Measurements from ENCODE around the gene RGS6. TPM values are rescaled to one million over a fixed set of nuclear protein-coding genes. Genes with fewer than 3 reads are reported as not detected.

RGS6 gene
- polyA plus RNA-seq, 2 donors: 0.11 to 0.29 TPM

DNA sequence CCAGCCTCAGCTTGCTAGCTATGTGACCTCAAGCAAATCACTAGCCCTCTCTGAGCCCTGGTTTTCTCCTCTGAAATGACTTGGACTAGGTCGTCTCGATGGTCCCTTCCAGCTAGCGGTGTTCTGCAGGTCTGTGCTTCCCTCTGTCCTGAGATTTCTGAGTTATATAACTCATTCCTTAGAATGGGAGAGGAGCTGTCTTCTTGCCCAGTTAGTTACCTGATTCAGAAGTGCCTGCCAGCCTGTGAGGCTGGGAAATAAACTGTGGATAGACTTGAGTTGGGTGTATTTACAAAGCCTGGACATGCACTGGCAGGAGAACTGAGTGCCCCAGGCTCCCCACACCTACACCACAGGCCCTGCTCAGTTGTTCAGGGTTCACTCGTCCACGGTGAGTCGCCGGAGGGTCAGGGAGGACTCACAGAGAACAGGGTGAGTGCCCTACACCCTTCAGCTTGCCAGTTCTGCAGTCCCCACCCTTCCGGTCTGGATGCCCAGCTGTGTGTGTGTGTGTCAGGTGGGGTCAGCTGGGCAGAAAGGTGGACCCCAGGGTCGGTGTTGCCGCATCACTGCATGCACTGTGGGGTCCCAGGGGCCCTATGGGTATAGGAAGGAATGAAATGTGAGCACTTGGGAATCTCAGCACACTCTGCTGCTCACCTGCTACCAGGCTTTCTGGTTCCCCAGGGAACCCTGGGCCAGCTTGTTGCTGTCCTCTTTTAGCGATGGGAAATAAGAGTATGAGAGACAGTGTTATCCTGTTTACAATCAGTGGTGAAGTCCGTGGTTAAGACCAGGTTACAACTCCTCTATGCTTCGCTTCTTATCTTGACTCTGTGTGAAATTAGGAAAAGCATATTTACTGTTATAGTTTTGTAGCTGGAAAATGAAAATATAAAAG lies 613.4 kb downstream of the RGS6 start:
- Histone ChIP-seq H3K4me3 (ENCODE audit: low read depth in 1 of 2, low read length in 2 of 2) (no peak overlapping the region), H3K4me1 (ENCODE audit: control insufficient read depth in 2 of 2, insufficient read depth in 2 of 2, low read length in 1 of 2) (peaks cover 3 to 9% of the 10 kb centered on the region in 2 donors), H3K27ac (ENCODE audit: low read depth in 2 of 2, low read length in 1 of 2) (no peak overlapping the region), H3K36me3 (ENCODE audit: control insufficient read depth in 2 of 2, insufficient read depth in 2 of 2, low read length in 1 of 2) (no peaks in the 10 kb centered on the region), H3K27me3 (ENCODE audit: control insufficient read depth in 1 of 2, insufficient read depth in 2 of 2, low read length in 2 of 2) (no peaks in the 10 kb centered on the region), H3K9me3 (ENCODE audit: control insufficient read depth in 2 of 2, insufficient read depth in 1 of 2, low read depth in 1 of 2, low read length in 1 of 2) (peaks cover 0 to 2% of the 10 kb centered on the region in 2 donors)
- WGBS, 2 donors: 52 to 54% methylated on average over 13 of the region's 13 CpGs

DNA sequence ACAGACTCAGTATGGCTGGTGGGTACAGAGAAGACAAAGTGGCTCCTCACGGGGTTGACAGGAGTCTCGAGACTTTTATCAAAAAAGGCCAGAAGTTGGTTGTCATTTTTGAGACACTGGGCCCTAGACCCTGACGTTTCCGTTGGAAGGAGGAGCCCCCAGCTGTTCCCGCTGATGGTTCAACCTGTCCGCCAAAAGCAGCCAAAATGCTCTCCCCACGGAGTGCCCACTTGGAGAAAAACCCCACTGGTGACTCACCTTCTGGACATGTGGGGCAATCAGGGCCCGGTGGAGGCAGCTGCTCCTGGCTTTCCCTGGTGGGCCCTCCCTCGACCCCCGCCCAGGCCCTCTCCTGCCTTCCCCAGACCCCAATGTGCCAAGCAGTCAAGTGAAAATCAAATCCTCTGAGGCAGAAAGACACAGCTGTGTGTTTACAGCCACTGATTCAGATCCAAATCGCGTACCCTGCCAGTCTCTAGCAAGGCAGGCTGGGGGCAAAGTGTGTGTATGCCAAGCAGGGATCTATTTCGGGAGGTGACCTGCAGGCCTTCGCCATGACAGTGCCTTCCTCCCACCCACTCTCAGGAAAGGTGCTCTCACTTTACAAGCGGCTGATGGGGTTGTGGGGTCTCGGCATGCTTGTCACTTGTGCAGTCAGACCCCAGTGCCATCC lies 614.3 kb downstream of the RGS6 start:
- Histone ChIP-seq H3K9me3 (ENCODE audit: control insufficient read depth in 2 of 2, insufficient read depth in 1 of 2, low read depth in 1 of 2, low read length in 1 of 2) (peaks cover 0 to under 1% of the 10 kb centered on the region in 2 donors), H3K27ac (ENCODE audit: low read depth in 2 of 2, low read length in 1 of 2) (no peak overlapping the region), H3K36me3 (ENCODE audit: control insufficient read depth in 2 of 2, insufficient read depth in 2 of 2, low read length in 1 of 2) (no peaks in the 10 kb centered on the region), H3K27me3 (ENCODE audit: control insufficient read depth in 1 of 2, insufficient read depth in 2 of 2, low read length in 2 of 2) (no peaks in the 10 kb centered on the region), H3K4me1 (ENCODE audit: control insufficient read depth in 2 of 2, insufficient read depth in 2 of 2, low read length in 1 of 2) (peaks cover 3 to 9% of the 10 kb centered on the region in 2 donors), H3K4me3 (ENCODE audit: low read depth in 1 of 2, low read length in 2 of 2) (no peak overlapping the region)
- WGBS, 2 donors: 81% methylated on average over 16 of the region's 16 CpGs

DNA sequence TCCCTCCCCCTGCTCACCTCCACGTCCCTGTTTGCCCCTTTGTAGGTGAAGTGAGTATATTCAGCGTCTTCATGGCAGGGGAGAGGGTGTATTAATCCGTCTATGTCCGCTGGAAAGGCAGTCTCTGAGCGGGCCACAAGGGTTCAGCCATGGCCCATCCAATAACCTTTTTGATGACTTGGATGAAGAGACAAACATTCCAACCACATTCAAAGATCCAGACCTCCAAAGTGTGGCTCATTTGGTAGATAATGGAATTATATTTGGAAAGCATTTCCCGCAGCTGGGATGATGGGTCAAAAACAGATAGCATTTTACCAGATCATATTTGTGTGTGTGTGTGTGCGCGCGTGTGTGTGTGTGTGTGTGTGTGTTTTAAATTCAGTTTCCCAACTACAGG lies 615.8 kb downstream of the RGS6 start:
- Histone ChIP-seq H3K36me3 (ENCODE audit: control insufficient read depth in 2 of 2, insufficient read depth in 2 of 2, low read length in 1 of 2) (no peaks in the 10 kb centered on the region), H3K27me3 (ENCODE audit: control insufficient read depth in 1 of 2, insufficient read depth in 2 of 2, low read length in 2 of 2) (no peaks in the 10 kb centered on the region), H3K4me3 (ENCODE audit: low read depth in 1 of 2, low read length in 2 of 2) (no peak overlapping the region), H3K9me3 (ENCODE audit: control insufficient read depth in 2 of 2, insufficient read depth in 1 of 2, low read depth in 1 of 2, low read length in 1 of 2) (no peaks in the 10 kb centered on the region), H3K27ac (ENCODE audit: low read depth in 2 of 2, low read length in 1 of 2) (no peak overlapping the region), H3K4me1 (ENCODE audit: control insufficient read depth in 2 of 2, insufficient read depth in 2 of 2, low read length in 1 of 2) (peaks cover 3 to 9% of the 10 kb centered on the region in 2 donors)
- WGBS, 2 donors: 94 to 95% methylated on average over 9 of the region's 9 CpGs

GRCh38 chr14:72549026-72549425 lies 616.8 kb downstream of the RGS6 start:
- no peaks in the 10 kb centered on the region for H3K9me3 ChIP-seq (ENCODE audit: control insufficient read depth in 2 of 2, insufficient read depth in 1 of 2, low read depth in 1 of 2, low read length in 1 of 2)
- WGBS, 2 donors: 71 to 85% methylated on average over 8 of the region's 8 CpGs
- H3K4me1 ChIP-seq (ENCODE audit: control insufficient read depth in 2 of 2, insufficient read depth in 2 of 2, low read length in 1 of 2): peaks cover 3 to 7% of the 10 kb centered on the region in 2 donors
- H3K4me3 ChIP-seq (ENCODE audit: low read depth in 1 of 2, low read length in 2 of 2): no peak overlapping the region
- no peak overlapping the region for H3K27ac ChIP-seq (ENCODE audit: low read depth in 2 of 2, low read length in 1 of 2)
- no peaks in the 10 kb centered on the region for H3K27me3 ChIP-seq (ENCODE audit: control insufficient read depth in 1 of 2, insufficient read depth in 2 of 2, low read length in 2 of 2)
- H3K36me3 ChIP-seq (ENCODE audit: control insufficient read depth in 2 of 2, insufficient read depth in 2 of 2, low read length in 1 of 2): no peaks in the 10 kb centered on the region

DNA sequence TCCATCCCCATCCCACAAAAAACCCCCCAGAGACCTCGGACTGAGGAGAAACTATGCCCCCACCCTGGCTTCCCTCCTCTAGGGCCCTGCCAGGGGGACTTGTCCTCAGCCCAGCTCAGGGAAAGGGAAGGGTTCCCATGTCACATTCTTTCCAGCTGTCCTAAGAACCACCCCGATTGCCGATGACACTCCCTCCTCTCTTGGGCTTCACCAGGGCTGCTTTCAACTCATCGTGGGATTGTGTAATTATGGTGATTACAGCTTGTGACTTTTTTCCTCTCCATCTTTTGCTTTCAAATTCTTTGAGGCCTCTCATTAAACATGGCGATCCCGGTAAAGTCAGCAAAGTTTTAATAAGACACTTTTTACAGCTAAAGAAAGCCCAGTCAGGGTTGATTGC lies 617.6 kb downstream of the RGS6 start:
- Histone ChIP-seq H3K9me3 (ENCODE audit: control insufficient read depth in 2 of 2, insufficient read depth in 1 of 2, low read depth in 1 of 2, low read length in 1 of 2) (no peaks in the 10 kb centered on the region), H3K27ac (ENCODE audit: low read depth in 2 of 2, low read length in 1 of 2) (no peak overlapping the region), H3K4me3 (ENCODE audit: low read depth in 1 of 2, low read length in 2 of 2) (no peak overlapping the region), H3K4me1 (ENCODE audit: control insufficient read depth in 2 of 2, insufficient read depth in 2 of 2, low read length in 1 of 2) (peaks cover 0 to 4% of the 10 kb centered on the region in 2 donors), H3K36me3 (ENCODE audit: control insufficient read depth in 2 of 2, insufficient read depth in 2 of 2, low read length in 1 of 2) (no peaks in the 10 kb centered on the region), H3K27me3 (ENCODE audit: control insufficient read depth in 1 of 2, insufficient read depth in 2 of 2, low read length in 2 of 2) (no peaks in the 10 kb centered on the region)
- 77 to 88% methylated on average over 6 of the region's 6 CpGs for WGBS, 2 donors

- 76 to 80% methylated on average over 4 of the region's 4 CpGs for WGBS, 2 donors
- H3K4me1 ChIP-seq (ENCODE audit: control insufficient read depth in 2 of 2, insufficient read depth in 2 of 2, low read length in 1 of 2): no peaks in the 10 kb centered on the region
- H3K4me3 ChIP-seq (ENCODE audit: low read depth in 1 of 2, low read length in 2 of 2): no peak overlapping the region
- H3K9me3 ChIP-seq (ENCODE audit: control insufficient read depth in 2 of 2, insufficient read depth in 1 of 2, low read depth in 1 of 2, low read length in 1 of 2): no peaks in the 10 kb centered on the region
- no peaks in the 10 kb centered on the region for H3K36me3 ChIP-seq (ENCODE audit: control insufficient read depth in 2 of 2, insufficient read depth in 2 of 2, low read length in 1 of 2)
- H3K27ac ChIP-seq (ENCODE audit: low read depth in 2 of 2, low read length in 1 of 2): no peak overlapping the region
- H3K27me3 ChIP-seq (ENCODE audit: control insufficient read depth in 1 of 2, insufficient read depth in 2 of 2, low read length in 2 of 2): no peaks in the 10 kb centered on the region
Measured at GRCh38 chr14:72550513-72550912, 618.3 kb downstream of the RGS6 start.

DNA sequence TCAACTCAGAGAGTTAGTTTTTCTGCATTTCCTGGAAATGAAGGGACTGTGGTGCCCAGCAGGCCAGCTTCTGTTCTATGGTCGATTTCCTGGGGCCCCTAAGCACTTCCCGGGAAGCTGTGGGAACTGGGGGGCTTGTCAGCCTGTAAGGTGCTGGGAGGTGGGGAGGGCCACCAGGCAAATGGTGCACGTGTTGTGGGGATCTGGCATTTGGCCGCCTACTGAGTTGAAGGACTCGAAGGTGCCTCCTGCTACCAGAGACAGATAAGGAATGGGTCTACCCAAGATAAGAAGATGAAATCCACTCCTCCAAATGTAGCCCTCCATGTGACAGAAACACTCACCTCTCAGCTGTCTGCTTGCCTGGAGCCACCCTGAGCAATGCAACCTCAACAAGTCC lies 620.0 kb downstream of the RGS6 start:
- Histone ChIP-seq H3K9me3 (ENCODE audit: control insufficient read depth in 2 of 2, insufficient read depth in 1 of 2, low read depth in 1 of 2, low read length in 1 of 2) (no peaks in the 10 kb centered on the region), H3K27ac (ENCODE audit: low read depth in 2 of 2, low read length in 1 of 2) (no peak overlapping the region), H3K27me3 (ENCODE audit: control insufficient read depth in 1 of 2, insufficient read depth in 2 of 2, low read length in 2 of 2) (no peaks in the 10 kb centered on the region), H3K4me3 (ENCODE audit: low read depth in 1 of 2, low read length in 2 of 2) (no peak overlapping the region), H3K4me1 (ENCODE audit: control insufficient read depth in 2 of 2, insufficient read depth in 2 of 2, low read length in 1 of 2) (no peaks in the 10 kb centered on the region), H3K36me3 (ENCODE audit: control insufficient read depth in 2 of 2, insufficient read depth in 2 of 2, low read length in 1 of 2) (no peaks in the 10 kb centered on the region)
- 60 to 65% methylated on average over 5 of the region's 5 CpGs for WGBS, 2 donors

- 61 to 75% methylated on average over 8 of the region's 8 CpGs for WGBS, 2 donors
- H3K27me3 ChIP-seq (ENCODE audit: control insufficient read depth in 1 of 2, insufficient read depth in 2 of 2, low read length in 2 of 2): no peaks in the 10 kb centered on the region
- no peak overlapping the region for H3K27ac ChIP-seq (ENCODE audit: low read depth in 2 of 2, low read length in 1 of 2)
Measured at GRCh38 chr14:72553161-72553560, 620.9 kb downstream of the RGS6 start.

DNA sequence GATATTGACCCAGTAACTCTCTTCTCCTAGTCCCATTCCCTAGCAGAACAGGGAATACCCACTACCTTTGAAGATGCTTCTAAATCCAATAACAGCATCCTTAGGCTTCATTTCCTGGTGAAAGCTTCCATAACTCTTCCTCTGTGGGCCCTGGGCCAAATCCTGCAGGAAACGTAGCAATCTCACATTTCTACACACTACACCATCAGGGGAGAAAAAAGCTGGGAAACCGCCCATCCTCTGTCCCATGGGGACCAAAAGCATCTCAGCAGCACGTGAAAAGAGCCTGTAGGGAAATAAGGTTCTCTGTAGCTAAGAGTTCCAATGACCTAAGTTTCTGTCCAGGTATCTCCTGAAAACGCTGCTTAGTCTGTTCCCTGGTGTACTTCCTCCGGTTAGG lies 621.4 kb downstream of the RGS6 start:
- Histone ChIP-seq H3K4me3 (ENCODE audit: low read depth in 1 of 2, low read length in 2 of 2) (no peak overlapping the region), H3K27ac (ENCODE audit: low read depth in 2 of 2, low read length in 1 of 2) (no peak overlapping the region), H3K4me1 (ENCODE audit: control insufficient read depth in 2 of 2, insufficient read depth in 2 of 2, low read length in 1 of 2) (no peaks in the 10 kb centered on the region), H3K9me3 (ENCODE audit: control insufficient read depth in 2 of 2, insufficient read depth in 1 of 2, low read depth in 1 of 2, low read length in 1 of 2) (no peaks in the 10 kb centered on the region), H3K36me3 (ENCODE audit: control insufficient read depth in 2 of 2, insufficient read depth in 2 of 2, low read length in 1 of 2) (no peaks in the 10 kb centered on the region), H3K27me3 (ENCODE audit: control insufficient read depth in 1 of 2, insufficient read depth in 2 of 2, low read length in 2 of 2) (no peaks in the 10 kb centered on the region)
- WGBS, 2 donors: 54 to 62% methylated on average over 5 of the region's 5 CpGs

More at GRCh38 chr14:72553161-72553560, 620.9 kb downstream of the RGS6 start:
- no peaks in the 10 kb centered on the region for H3K9me3 ChIP-seq (ENCODE audit: control insufficient read depth in 2 of 2, insufficient read depth in 1 of 2, low read depth in 1 of 2, low read length in 1 of 2)
- no peak overlapping the region for H3K4me3 ChIP-seq (ENCODE audit: low read depth in 1 of 2, low read length in 2 of 2)
- no peaks in the 10 kb centered on the region for H3K4me1 ChIP-seq (ENCODE audit: control insufficient read depth in 2 of 2, insufficient read depth in 2 of 2, low read length in 1 of 2)
- H3K36me3 ChIP-seq (ENCODE audit: control insufficient read depth in 2 of 2, insufficient read depth in 2 of 2, low read length in 1 of 2): no peaks in the 10 kb centered on the region

Measured in esophagus (tissue), 2 donors.